B cell (primary cell): ENCODE results near the gene PADI3.

Experiments
- EZH2 ChIP-seq: IDR thresholded peaks from 2 replicates; pipeline ENCODE4 v1.6.1; 2012; ENCODE audit warnings: borderline replicate concordance, low read depth, mild to moderate bottlenecking, moderate library complexity, low read length; ENCODE audit not compliant: insufficient read depth, poor library complexity, severe bottlenecking
- TF ChIP-seq, protein P1 (sequence below): fragments of 200-600 bp; IDR thresholded peaks from one replicate; pipeline ENCODE4 v1.8.0; 2022; ENCODE audit warnings: antibody characterized with exemption, mild to moderate bottlenecking

DNA sequence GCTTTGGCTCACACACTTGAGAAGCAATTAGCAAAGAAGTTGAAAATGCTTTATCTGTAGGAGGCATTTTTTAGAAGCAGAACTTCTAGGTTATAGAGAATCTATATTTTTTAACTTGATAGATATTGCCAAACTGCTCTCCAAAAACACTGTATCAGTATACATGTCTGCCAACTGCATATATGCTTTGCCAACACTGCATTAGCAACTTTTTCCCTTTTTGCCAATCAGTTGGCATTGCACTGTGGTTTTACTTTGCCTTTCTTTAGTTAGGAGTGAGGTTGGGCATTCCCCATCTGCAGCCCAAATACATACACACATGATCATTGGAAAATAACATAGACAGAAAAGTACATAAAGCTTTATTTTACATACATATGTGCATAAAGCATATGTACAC lies 15.0 kb downstream of the PADI3 start:
- TF ChIP-seq, protein P1, sequence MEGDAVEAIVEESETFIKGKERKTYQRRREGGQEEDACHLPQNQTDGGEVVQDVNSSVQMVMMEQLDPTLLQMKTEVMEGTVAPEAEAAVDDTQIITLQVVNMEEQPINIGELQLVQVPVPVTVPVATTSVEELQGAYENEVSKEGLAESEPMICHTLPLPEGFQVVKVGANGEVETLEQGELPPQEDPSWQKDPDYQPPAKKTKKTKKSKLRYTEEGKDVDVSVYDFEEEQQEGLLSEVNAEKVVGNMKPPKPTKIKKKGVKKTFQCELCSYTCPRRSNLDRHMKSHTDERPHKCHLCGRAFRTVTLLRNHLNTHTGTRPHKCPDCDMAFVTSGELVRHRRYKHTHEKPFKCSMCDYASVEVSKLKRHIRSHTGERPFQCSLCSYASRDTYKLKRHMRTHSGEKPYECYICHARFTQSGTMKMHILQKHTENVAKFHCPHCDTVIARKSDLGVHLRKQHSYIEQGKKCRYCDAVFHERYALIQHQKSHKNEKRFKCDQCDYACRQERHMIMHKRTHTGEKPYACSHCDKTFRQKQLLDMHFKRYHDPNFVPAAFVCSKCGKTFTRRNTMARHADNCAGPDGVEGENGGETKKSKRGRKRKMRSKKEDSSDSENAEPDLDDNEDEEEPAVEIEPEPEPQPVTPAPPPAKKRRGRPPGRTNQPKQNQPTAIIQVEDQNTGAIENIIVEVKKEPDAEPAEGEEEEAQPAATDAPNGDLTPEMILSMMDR, result no peak
- no peak for TF ChIP-seq EZH2
